Suprapubic skin (tissue), 4 donors: ENCODE results near the gene DUSP7. TPM values are rescaled to one million over a fixed set of nuclear protein-coding genes. Genes with fewer than 3 reads are reported as not detected.

ENCODE experiments used
- DNase-seq, 2 donors: peaks; one replicate each; pipeline ENCODE4 v3.0.0-alpha.2; 2019; ENCODE audit warnings: low spot score in 2 of 2
- H3K27ac ChIP-seq: fragments of 200-600 bp; sonication (generic); one replicate; pipeline ENCODE4 v1.5.1; 2019
- H3K27me3 ChIP-seq: fragments of 200-600 bp; sonication (generic); one replicate; pipeline ENCODE4 v1.5.1; 2019
- H3K36me3 ChIP-seq: fragments of 200-600 bp; sonication (generic); one replicate; pipeline ENCODE4 v1.5.1; 2019
- H3K4me1 ChIP-seq: fragments of 200-600 bp; sonication (generic); one replicate; pipeline ENCODE4 v1.5.1; 2019
- H3K4me3 ChIP-seq: fragments of 200-600 bp; sonication (generic); one replicate; pipeline ENCODE4 v1.5.1; 2019; ENCODE audit warnings: mild to moderate bottlenecking
- H3K9me3 ChIP-seq: fragments of 200-600 bp; sonication (generic); one replicate; pipeline ENCODE4 v1.5.1; 2019
- EP300 ChIP-seq: sonication (generic); formaldehyde crosslinking; IDR thresholded peaks from one replicate; pipeline ENCODE4 v1.6.1; 2017; ENCODE audit warnings: antibody characterized with exemption
- POLR2A ChIP-seq, 2 donors: fragments of 450-650 bp; IDR thresholded peaks; one replicate each; pipeline ENCODE4 v1.6.1; 2017; ENCODE audit warnings: antibody characterized with exemption in 2 of 2, mild to moderate bottlenecking in 2 of 2, moderate library complexity in 2 of 2
- POLR2AphosphoS5 ChIP-seq, 3 donors: sonication (generic); formaldehyde crosslinking; IDR thresholded peaks; one replicate each; pipeline ENCODE4 v1.6.1; 2017; ENCODE audit warnings: antibody characterized with exemption in 3 of 3
- WGBS: methylation state at CpG from one replicate; pipeline ENCODE4 v1.1.5; 2018; 5-methylcytosine and 5-hydroxymethylcytosine counted together
- total RNA-seq, 4 donors: library from RNA; depleted of rRNA; stranded (reverse); fragments of >200 nt; gene quantifications; one replicate each; pipeline ENCODE4 v1.1.0, GENCODE V29; 2016
- TF ChIP-seq, protein P1 (sequence below), 2 donors: fragments of 200-600 bp in 1 of 2; fragments of 450-650 bp in 1 of 2; sonication (generic) in 1 of 2; IDR thresholded peaks; one replicate each; pipeline ENCODE4 v1.5.1; 2016 to 2019; ENCODE audit warnings: antibody characterized with exemption in 2 of 2, mild to moderate bottlenecking in 1 of 2, moderate library complexity in 1 of 2

DUSP7 gene
- total RNA-seq, 4 donors from 2014 or later = 91.1 to 190 (median 146) TPM

DNA sequence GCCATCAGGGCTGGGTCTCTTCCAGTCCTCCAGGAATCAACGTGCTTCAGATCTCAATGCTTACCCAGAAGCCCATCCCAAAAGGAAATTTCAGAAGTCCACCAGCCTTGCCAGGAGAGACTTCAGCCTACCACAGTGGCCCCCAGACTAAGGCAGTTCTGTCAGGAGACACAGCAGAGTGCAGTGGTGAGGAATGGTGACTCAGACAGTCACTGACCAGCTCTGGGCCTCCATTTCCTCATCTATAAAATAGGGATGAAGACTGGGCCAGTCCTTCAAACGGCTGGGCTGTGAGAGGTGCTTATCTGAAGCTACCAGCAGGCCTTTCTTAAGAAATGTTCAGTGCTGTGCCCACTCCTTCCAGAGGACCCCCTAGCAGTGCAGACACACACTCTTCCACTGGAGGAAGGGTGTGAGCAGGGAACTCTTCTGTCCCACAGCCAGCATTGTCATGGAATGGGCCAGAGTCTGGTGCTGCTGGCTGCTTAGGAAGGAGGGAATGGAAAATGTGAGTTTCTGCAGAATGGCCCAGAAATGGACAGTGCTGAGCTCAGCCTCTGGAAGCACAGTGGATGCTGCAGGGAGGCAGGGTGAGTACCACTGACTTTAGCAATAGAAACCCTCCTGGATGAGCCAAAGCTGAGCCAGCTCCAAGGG lies 41.6 kb upstream of the DUSP7 start:
- no peak for TF ChIP-seq POLR2A (IDR thresholded peaks at IDR 0.05)
- TF ChIP-seq, protein P1, sequence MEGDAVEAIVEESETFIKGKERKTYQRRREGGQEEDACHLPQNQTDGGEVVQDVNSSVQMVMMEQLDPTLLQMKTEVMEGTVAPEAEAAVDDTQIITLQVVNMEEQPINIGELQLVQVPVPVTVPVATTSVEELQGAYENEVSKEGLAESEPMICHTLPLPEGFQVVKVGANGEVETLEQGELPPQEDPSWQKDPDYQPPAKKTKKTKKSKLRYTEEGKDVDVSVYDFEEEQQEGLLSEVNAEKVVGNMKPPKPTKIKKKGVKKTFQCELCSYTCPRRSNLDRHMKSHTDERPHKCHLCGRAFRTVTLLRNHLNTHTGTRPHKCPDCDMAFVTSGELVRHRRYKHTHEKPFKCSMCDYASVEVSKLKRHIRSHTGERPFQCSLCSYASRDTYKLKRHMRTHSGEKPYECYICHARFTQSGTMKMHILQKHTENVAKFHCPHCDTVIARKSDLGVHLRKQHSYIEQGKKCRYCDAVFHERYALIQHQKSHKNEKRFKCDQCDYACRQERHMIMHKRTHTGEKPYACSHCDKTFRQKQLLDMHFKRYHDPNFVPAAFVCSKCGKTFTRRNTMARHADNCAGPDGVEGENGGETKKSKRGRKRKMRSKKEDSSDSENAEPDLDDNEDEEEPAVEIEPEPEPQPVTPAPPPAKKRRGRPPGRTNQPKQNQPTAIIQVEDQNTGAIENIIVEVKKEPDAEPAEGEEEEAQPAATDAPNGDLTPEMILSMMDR (IDR thresholded peaks at IDR 0.05) = no peak
- no peak for TF ChIP-seq POLR2AphosphoS5 (IDR thresholded peaks at IDR 0.05)
- no peak for TF ChIP-seq EP300
- Histone ChIP-seq H3K4me3 (no peak overlapping the region), H3K27ac (no peak overlapping the region), H3K36me3 (no peaks in the 10 kb centered on the region), H3K4me1 (peaks cover 2% of the 10 kb centered on the region), H3K9me3 (no peaks in the 10 kb centered on the region), H3K27me3 (no peaks in the 10 kb centered on the region)
- DNase-seq = no peak
- WGBS = 77% methylated on average over 2 of the region's 2 CpGs

GRCh38 chr3:52095990-52096775 lies 39.8 kb upstream of the DUSP7 start:
- Histone ChIP-seq H3K4me1 (peaks cover 4% of the 10 kb centered on the region), H3K4me3 (no peak overlapping the region), H3K27ac (no peak overlapping the region), H3K9me3 (no peaks in the 10 kb centered on the region), H3K27me3 (no peaks in the 10 kb centered on the region), H3K36me3 (no peaks in the 10 kb centered on the region)
- no peak for DNase-seq
- TF ChIP-seq POLR2AphosphoS5 (IDR thresholded peaks at IDR 0.05) (no peak), EP300 (no peak)
- TF ChIP-seq, protein P1 (IDR thresholded peaks at IDR 0.05) = no peak
- WGBS = 96% methylated on average over 8 of the region's 8 CpGs

- WGBS = 94% methylated on average over 11 of the region's 11 CpGs
- no peak for TF ChIP-seq EP300
- TF ChIP-seq, protein P1 (IDR thresholded peaks at IDR 0.05) = no peak
- no peak for TF ChIP-seq POLR2AphosphoS5 (IDR thresholded peaks at IDR 0.05)
- TF ChIP-seq POLR2A (IDR thresholded peaks at IDR 0.05) = no peak
- H3K9me3 ChIP-seq = no peaks in the 10 kb centered on the region
Measured at GRCh38 chr3:52094571-52095485, 38.5 kb upstream of the DUSP7 start.

GRCh38 chr3:52093756-52094545 lies 37.6 kb upstream of the DUSP7 start:
- no peaks in the 10 kb centered on the region for H3K27me3 ChIP-seq
- H3K9me3 ChIP-seq = no peaks in the 10 kb centered on the region
- no peak overlapping the region for H3K27ac ChIP-seq
- TF ChIP-seq EP300 = no peak
- TF ChIP-seq, protein P1 (IDR thresholded peaks at IDR 0.05) = no peak
- peaks cover 25% of the 10 kb centered on the region for H3K4me1 ChIP-seq
- no peak overlapping the region for H3K4me3 ChIP-seq
- no peak for DNase-seq
- 87% methylated on average over 7 of the region's 7 CpGs for WGBS
- no peaks in the 10 kb centered on the region for H3K36me3 ChIP-seq

More at GRCh38 chr3:52094571-52095485, 38.5 kb upstream of the DUSP7 start:
- Histone ChIP-seq H3K27ac (no peak overlapping the region), H3K27me3 (no peaks in the 10 kb centered on the region), H3K36me3 (no peaks in the 10 kb centered on the region), H3K4me1 (peaks cover 17% of the 10 kb centered on the region), H3K4me3 (no peak overlapping the region)
- DNase-seq = no peak
